ENCODE data around the gene PHLDB3.

- TF ChIP-seq CTCF (IDR thresholded peaks at IDR 0.05) (no peak), POLR2A (IDR thresholded peaks at IDR 0.05) (peak in 3 of 4 donors; percentile 80 to 87 (median 84))
Measured at GRCh38 chr19:43465468-43466120, 39.0 kb downstream of the PHLDB3 start, which contains the start of gene LYPD3.

Data from esophagus squamous epithelium (tissue), 4 donors.